Coronary artery (tissue), 2 donors: ENCODE results near the gene ZFP36.

Experiments used
- DNase-seq: peaks from one replicate; pipeline ENCODE4 v3.0.0-alpha.2; 2017; ENCODE audit warnings: low spot score
- H3K27ac ChIP-seq, 2 donors: fragments of 200-600 bp; sonication (generic); one replicate each; pipeline ENCODE4 v1.5.1; 2016 to 2019
- H3K4me3 ChIP-seq: fragments of 200-600 bp; sonication (generic); 2 replicates; pipeline ENCODE4 v1.5.1; 2016; ENCODE audit warnings: mild to moderate bottlenecking, moderate library complexity
- CTCF ChIP-seq: fragments of 200-600 bp; sonication (generic); IDR thresholded peaks from one replicate; pipeline ENCODE4 v1.5.1; 2019; ENCODE audit warnings: antibody characterized with exemption

The ZFP36 gene

GRCh38 chr19:39385629-39386411 lies 20.8 kb upstream of the ZFP36 start:
- H3K4me3 ChIP-seq, result no peak overlapping the region
- no peak for DNase-seq
- TF ChIP-seq CTCF, result no peak
- no peak overlapping the region for H3K27ac ChIP-seq

GRCh38 chr19:39386557-39386956 lies 20.1 kb upstream of the ZFP36 start:
- no peak overlapping the region for H3K4me3 ChIP-seq
- DNase-seq, result no peak
- TF ChIP-seq CTCF, result no peak
- no peak overlapping the region for H3K27ac ChIP-seq

- no peak for DNase-seq
- TF ChIP-seq CTCF, result no peak
- no peak overlapping the region for H3K4me3 ChIP-seq
- H3K27ac ChIP-seq, result peak overlapping the region in 1 of 2 donors; percentile 99
These were observed 18.0 kb upstream of the ZFP36 start for GRCh38 chr19:39388657-39389056.

GRCh38 chr19:39389631-39390414 lies 16.8 kb upstream of the ZFP36 start:
- no peak for TF ChIP-seq CTCF
- peak overlapping the region; percentile 98 for H3K4me3 ChIP-seq
- no peak for DNase-seq
- peak overlapping the region; percentile 89 to 99 for H3K27ac ChIP-seq

GRCh38 chr19:39390451-39390750 lies 16.2 kb upstream of the ZFP36 start:
- Histone ChIP-seq H3K27ac (peak overlapping the region; percentile 89 to 99), H3K4me3 (peak overlapping the region; percentile 98)
- no peak for DNase-seq
- TF ChIP-seq CTCF, result no peak

- peak; percentile 99 for DNase-seq
- Histone ChIP-seq H3K4me3 (peak within 1 kb of the TSS; percentile 98), H3K27ac (peak within 1 kb of the TSS; percentile 89 to 99)
- no peak for TF ChIP-seq CTCF
These were observed 15.8 kb upstream of the ZFP36 start, which contains the start of the genes MED29 and PAF1 for GRCh38 chr19:39390751-39391437. TSS of gene MED29 (plus strand) at chr19:39391378. CDS start at chr19:39391423, 45 bp downstream. TSS of gene PAF1 (minus strand) at chr19:39391106. CDS start at chr19:39390864, 242 bp downstream.
